NCI-H1105 (cell line): Measurements from ENCODE around the gene CDK15.
"Not testable (repeated sequence)": the region's sequence is repeated elsewhere in the genome, so short reads cannot be mapped to it uniquely, and the experiment has no call there.

Experiments
- DNase-seq: peaks from one replicate; lab custom pipeline; 2025; lab: John Stamatoyannopoulos, UW

Gene CDK15

GRCh38 chr2:201831469-201831868 lies 25.1 kb downstream of the CDK15 start:
- no peak for DNase-seq

DNA sequence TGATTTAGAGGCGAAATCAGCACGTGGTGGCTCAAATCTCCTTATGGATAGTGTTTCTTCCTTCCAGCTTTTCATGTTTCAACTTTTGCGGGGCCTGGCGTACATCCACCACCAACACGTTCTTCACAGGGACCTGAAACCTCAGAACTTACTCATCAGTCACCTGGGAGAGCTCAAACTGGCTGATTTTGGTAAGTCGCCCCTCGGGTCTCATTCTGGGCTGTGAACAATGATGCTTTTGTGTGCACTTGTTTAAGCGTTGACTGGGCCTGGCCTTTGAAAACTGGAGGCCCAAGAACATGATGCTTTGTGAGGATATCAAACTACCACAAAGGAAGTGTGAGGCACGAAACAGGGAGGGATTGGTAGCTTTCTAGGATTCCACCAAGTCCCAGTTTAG lies 27.4 kb downstream of the CDK15 start:
- DNase-seq = no peak

DNA sequence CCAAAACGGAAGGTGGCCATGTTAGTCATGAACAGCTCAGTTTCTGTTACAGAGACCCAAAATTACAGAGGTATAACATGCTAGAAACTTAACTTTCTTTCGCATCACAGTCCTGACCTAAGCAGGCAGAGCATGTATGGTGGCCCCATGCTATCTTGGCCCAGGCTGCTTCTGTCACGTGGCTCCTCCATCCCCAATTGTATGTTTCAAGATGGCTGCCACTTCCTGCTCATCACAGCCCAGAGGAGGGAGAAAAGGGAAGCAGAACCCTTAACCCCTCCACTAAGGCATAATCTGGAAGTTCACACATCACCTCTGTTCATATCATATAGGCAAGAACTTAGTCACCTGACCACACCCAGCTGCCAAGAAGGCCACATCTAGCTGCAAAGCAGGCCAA lies 28.7 kb downstream of the CDK15 start:
- no peak for DNase-seq

DNA sequence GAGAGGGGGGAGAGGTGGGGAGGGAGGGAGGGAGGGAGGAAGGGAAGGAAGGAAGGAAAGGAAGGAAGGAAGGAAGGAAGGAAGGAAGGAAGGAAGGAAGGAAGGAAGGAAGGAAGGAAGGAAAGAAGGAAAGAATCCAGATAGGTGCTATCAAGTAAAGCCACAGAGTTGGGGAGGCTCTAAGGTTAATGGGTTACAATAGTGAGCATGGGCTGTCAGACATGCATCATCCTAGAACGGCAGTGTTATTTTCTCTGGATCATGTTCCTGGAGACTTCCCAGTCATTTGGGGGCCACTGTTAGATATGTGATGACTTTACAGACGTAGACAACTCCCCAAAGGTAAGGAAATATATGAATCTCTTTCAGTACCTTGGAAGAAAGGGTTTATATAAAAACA lies 31.1 kb downstream of the CDK15 start:
- DNase-seq = no peak

DNA sequence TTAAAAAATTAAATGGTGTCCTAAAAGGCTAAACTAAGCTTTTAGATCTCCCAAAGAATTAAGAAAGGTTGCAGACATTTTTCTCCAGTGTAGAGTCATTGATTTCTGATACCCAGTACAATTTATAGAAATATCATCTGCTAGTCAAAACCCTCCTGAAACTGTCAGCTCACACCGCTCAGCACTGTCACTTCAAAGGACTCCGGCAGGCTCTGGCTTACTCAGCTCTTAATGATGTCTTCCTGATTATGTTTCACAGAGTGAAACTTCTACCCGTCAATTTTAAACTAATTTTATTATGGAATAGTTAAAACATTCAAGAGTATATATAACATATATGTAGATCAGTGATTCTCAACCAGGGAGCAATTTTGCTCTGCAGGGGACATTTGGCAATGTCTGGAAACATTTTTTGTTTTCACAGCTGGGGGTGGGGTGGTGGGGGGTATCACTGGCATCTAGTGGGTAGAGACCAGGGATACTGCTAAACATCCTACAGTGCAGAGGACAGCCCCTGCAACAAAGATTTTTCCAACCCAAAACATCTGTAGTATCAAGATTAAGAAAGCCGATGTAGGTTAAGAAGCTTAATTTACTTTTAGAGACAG lies 31.6 kb downstream of the CDK15 start:
- no peak for DNase-seq

DNA sequence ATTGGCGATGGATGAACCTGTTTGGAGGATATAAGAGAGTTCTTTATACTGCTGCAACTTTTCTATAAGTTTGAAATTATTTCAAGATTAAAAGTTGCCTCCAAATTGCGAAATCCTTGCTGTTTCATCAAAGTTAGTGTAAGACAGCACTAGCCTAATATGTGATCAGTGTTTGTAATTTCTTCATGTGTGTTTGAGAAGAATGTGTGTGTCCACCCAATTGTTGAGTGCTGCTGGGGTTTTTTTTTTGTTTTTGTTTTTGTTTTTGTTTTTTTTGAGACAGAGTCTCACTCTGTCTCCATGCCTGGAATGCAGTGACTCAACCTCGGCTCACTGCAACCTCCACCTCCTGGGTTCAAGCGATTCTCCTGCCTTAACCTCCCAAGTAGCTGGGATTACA lies 33.4 kb downstream of the CDK15 start:
- DNase-seq = no peak

- no peak for DNase-seq
These were observed 34.4 kb downstream of the CDK15 start for GRCh38 chr2:201840726-201841125.

GRCh38 chr2:201842131-201842860 lies 36.0 kb downstream of the CDK15 start:
- no peak for DNase-seq

GRCh38 chr2:201844922-201845321 lies 38.6 kb downstream of the CDK15 start:
- not testable (repeated sequence) for DNase-seq

DNA sequence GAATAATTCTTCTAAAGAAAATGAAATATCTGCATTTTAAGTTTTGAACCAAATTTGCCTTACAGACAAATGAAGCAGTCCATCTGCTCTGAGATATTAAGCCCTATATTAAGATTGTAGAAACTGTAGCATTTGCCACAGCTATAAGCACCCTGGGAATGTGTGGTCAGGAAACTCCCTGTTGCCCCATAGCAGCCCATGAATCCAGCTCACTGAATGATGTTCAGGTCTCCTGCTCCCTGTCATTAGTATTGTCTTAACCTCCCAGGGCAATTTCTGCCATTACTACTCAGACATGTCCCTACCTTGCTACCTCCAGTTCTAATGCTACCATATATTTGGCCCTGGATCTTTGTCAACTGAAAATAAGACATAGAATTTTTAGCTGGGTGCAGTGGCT lies 41.1 kb downstream of the CDK15 start:
- DNase-seq = no peak

DNA sequence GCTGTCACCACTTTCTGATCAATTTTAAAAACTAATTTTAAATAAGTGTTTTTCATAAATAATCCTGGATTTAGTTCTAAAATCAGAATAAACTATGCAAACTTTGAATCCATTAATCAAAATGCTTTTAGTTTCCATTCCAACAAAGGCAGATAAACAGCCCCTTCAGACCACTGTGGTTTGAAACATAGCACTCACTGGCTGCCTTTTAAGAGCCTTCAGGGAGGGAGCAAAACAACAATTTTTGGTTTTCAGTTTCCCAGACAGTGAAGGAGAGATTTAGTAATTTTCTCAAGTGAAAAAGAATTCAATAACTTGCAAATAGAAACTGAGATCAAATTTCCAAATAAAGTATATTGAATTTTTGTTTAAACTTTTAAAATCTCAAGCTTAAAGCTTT lies 46.1 kb downstream of the CDK15 start:
- DNase-seq = no peak

DNA sequence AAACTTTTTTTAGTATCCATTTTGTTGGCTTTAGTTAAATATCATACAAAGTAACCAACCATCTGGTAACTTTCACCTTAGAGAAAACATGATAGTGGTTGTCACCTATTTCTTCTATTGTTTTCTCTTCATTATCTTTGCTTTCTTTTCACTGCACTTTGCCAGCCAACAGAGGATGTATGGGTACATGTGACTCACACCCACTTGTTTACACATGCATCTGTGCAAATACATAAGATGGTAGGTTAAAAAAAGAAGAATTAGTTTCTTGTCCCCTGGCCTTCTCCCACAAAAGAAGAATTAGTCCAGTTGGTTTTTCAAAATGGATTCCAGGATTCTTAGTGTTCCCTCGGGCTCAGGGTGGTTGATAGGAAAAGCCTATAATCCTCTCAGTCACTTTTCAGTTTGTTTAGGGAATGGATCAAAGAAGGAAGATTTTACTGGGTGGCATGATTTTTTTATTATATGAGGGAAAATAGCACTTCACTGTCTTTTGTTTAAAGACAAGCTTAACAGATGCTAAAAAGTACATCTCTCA lies 46.6 kb downstream of the CDK15 start:
- no peak for DNase-seq

DNA sequence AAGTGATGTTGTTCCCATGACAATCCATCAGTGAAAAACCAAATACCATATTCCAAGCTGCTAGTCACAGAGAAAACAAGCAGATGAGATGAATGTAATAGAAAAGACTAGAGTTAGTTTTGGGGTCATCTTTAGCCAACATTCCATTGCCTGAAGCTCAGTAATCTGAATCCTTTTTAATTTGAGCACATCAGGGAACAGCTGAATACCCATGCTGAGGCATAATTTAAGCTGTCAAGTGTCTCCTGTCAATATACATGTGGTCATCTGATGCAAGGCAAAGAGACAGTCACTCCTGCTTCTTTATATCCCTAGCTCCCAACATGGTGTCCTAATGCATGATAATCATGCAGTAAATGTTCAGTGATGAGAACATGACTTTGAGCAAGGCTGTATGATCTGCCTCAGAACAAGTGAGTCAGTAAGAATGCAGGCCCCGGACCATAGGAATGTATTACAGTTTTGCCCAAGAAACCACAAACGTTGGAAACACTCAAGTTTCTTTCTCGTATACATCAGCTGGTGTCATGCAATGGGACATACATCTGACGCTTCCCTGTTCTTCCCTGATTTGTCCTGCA lies 48.0 kb downstream of the CDK15 start:
- DNase-seq = no peak

GRCh38 chr2:201854841-201855240 lies 48.5 kb downstream of the CDK15 start:
- DNase-seq = no peak

- DNase-seq = no peak
These were observed 49.0 kb downstream of the CDK15 start for GRCh38 chr2:201855356-201855755.

DNA sequence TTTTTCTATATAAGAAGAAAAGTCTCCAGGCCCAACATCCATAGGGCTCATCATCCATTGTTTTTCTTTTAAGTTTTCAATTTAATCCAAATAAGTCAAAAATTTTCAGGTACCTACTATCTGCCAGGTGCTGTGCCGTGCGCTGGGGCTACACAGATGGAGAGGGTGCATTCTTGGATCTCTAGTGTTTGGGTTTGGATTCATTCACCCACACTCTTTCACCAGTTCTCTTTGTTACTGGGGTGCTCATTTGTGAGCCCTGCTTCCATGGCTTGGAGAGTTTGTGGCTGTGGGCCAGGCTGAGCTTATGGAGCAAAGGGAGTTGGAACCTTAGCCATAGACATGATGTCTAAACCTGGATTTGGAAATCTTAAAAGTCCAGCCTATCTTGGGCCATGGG lies 51.0 kb downstream of the CDK15 start:
- DNase-seq = no peak

GRCh38 chr2:201858281-201859184 lies 52.2 kb downstream of the CDK15 start:
- DNase-seq = no peak

- no peak for DNase-seq
These were observed 53.6 kb downstream of the CDK15 start for GRCh38 chr2:201859949-201860348.

- DNase-seq = peak; percentile 11
These were observed 54.3 kb downstream of the CDK15 start for GRCh38 chr2:201860636-201861066.

DNA sequence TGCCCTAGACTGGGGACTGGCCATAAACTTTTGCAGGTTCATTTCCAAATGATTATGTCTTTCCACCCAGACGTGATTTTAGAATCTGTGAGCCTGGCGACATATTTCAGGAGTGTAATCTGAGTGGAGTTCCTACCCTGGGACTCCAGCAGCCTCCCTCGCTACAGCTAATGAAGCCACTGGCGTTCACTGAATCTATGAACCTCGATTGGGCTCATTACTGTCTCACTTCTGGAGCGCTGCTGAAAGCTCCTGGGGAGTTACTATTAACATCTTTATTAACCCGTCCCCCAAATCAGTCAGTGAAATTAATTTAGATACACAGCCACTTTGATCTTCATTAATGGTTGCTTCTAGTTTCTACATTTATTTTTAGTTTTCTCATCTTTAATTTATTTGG lies 56.5 kb downstream of the CDK15 start:
- no peak for DNase-seq

GRCh38 chr2:201866643-201867473 lies 60.5 kb downstream of the CDK15 start:
- no peak for DNase-seq
